ENCODE data around the gene CHRD.

- TF ChIP-seq POLR2AphosphoS5 (IDR thresholded peaks at IDR 0.05; ENCODE audit: borderline replicate concordance, low read depth, low read length) (no peak), EZH2 (IDR thresholded peaks at IDR 0.05) (no peak), FOXP2 (optimal IDR thresholded peaks at IDR 0.05; ENCODE audit: control extremely low read depth, extremely low read length, insufficient read depth) (no peak)
These were observed 25.5 kb downstream of the CHRD start for GRCh38 chr3:184405075-184406030.

Data from SK-N-MC (cell line).